SU-DHL-6 (cell line): ENCODE measurements around the gene USH1C.

Experiments used
- EZH2phosphoT487 ChIP-seq: fragments of 200-600 bp; sonication (generic), shearing (Covaris generic); conservative IDR thresholded peaks from 2 replicates; pipeline ENCODE4 v1.6.1; 2018; ENCODE audit warnings: mild to moderate bottlenecking, antibody characterized with exemption, low read length, moderate library complexity, mixed read lengths
- TF ChIP-seq, protein P1 (sequence below): fragments of 200-600 bp; sonication (generic); IDR thresholded peaks from one replicate; pipeline ENCODE4 v1.5.1; 2017; ENCODE audit warnings: antibody characterized with exemption, mild to moderate bottlenecking, low read length, moderate library complexity; ENCODE audit not compliant: insufficient read depth, poor library complexity, severe bottlenecking

DNA sequence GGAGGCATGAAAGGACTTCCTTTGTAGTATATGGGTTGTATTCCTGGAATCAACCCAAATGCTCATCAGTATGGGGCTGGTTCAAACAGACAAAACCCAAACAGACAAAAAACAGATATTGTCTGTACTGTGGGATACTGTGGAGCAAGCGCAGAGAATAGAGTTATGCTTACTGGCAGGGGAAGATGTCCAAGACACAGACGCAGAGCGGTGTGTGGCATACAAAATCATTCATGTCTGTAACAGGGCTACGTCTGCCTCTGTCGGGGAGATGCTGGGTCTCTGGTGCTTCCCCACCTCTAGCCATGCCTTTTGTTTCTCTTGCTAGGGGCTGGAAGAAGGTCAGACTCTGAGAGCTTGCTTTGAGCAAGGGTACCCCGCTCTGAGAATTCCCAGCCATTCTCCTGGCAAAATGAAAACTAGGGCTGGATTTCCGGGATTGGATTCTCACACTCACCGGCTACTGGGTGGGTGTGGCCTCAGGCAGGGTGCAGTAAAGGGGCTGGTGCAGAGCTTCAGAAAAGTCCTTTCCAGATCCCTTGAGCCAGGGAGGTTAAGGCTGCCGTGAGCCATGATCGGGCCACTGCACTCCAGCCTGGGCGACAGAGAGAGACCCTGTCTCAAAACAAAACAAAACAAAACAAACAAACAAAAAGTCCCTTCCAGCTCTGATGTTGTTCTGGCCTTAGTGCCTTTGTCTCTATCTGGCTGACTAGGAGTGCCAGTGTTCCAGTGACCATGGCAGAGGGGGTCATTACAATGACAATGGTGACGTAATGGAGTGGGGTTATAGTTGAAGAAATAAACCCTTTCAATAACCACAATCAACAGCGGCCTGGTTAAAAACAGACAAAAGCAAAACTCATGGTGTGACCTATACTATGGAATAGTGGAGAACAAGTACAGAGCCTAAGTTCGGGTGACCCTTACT lies 64.7 kb downstream of the USH1C start:
- TF ChIP-seq, protein P1, sequence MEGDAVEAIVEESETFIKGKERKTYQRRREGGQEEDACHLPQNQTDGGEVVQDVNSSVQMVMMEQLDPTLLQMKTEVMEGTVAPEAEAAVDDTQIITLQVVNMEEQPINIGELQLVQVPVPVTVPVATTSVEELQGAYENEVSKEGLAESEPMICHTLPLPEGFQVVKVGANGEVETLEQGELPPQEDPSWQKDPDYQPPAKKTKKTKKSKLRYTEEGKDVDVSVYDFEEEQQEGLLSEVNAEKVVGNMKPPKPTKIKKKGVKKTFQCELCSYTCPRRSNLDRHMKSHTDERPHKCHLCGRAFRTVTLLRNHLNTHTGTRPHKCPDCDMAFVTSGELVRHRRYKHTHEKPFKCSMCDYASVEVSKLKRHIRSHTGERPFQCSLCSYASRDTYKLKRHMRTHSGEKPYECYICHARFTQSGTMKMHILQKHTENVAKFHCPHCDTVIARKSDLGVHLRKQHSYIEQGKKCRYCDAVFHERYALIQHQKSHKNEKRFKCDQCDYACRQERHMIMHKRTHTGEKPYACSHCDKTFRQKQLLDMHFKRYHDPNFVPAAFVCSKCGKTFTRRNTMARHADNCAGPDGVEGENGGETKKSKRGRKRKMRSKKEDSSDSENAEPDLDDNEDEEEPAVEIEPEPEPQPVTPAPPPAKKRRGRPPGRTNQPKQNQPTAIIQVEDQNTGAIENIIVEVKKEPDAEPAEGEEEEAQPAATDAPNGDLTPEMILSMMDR = no peak
- no peak for TF ChIP-seq EZH2phosphoT487
